ENCODE results near the gene FBF1.

FBF1 gene

DNA sequence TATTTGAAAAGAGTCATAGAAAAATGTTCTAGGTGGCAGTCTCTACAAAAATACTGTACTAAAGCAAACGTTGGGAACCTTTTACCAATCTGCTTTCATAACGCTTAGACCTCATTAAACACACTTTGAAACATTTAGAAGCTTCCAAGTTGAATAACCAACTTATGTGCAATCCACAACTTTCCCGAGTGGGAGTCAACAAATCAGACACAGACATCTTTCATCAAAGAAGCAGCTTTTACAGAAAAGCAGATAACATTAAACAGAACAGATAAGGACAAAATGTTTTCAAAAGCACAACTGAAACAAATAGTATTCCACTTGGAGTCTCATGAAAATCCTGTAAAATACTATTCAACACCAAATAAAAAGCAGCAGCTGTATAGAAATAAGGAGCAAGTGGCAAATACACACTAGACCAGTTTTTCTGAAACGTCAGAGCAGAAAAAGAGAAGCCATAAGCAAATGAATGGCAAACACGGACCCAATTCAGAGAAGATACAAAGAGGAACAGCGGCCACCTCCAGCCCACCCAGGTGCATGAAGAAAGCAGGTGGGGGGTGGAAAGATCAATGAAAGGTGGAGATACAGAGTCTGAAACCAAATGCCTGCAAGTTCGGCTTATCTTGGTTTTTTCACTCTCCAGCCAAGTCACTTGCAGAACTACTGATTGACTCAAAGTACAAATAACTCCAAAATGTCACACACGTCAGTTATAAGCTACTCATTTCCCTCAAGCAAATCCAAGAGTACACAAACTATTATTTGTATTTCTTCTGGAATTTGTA lies 18.4 kb upstream of the FBF1 start:
- DNase-seq (no peak), ATAC-seq (no peak)

DNA sequence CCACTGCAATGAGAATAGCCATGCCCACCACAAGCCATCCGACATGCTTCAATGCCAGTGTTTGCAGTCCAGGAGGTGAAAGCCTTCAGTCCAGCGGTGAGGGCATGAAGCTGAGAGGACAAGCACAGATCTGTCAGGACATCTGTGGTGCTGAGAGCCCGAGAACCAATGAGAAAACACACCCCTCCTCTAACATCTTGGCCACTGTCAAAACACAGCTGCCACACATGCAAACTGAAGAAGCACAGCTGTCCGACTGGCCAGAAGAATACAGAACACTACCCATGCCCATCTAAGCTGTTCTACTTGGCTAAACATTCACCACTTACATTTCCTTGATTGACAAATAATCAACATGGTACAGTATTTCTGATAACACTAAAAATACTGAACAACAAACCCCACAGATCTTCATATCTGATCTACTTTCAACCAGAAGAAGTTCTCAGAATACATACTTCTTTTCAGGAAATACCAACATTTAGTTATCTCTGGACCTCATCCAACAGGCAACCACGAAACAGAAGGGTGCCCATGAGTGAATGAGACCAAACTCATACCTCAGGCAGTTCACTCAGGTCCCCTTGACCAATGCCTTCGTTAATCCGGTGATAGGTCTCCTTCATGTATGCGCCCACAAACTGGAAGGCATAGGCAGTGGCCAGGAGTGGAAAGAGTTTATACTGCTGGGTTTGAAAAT lies 10.2 kb upstream of the FBF1 start:
- ATAC-seq = no peak
- no peak for DNase-seq

- ATAC-seq = no peak
Observed at GRCh38 chr17:75950421-75950820, 9.6 kb upstream of the FBF1 start.

DNA sequence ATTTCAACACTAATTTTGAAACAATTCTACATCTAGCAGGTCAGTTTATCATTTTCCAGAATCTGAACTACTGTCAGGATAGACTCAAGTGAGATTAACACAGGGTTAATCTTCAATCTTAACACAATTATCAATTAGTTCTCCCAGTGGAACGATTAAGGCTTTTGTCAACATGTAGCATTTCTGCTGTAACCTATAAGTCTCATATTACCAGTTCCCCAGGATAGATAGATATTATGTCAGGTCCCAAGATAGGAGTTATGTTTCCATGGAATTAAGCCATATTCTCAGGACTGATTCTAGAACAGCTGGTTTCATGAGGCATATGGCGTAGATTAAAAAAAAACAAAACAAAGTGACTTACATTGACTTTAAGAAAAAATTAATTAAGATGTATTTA lies 4.4 kb upstream of the FBF1 start:
- DNase-seq (no peak), ATAC-seq (no peak)

More at GRCh38 chr17:75950421-75950820, 9.6 kb upstream of the FBF1 start:
- no peak for DNase-seq

DNA sequence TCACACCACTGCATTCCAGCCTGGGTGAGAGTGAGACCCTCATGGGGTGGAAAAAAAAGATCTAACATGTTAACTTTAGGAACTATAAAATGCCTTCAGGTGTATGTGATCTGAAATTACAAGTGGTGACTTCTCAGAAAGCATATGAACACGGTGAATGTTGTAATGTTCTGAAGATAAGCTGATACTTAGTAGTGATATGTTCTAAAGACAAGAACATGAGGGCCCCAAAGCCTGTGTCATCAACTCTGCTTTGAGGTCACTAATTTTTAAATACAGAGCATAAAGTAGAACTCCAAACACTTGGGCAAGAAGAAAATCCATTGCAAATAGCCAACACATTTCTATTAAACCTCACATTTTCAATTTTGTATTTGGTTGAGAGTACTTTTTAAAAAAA lies 2.6 kb upstream of the FBF1 start:
- no peak for DNase-seq
- ATAC-seq = no peak

DNA sequence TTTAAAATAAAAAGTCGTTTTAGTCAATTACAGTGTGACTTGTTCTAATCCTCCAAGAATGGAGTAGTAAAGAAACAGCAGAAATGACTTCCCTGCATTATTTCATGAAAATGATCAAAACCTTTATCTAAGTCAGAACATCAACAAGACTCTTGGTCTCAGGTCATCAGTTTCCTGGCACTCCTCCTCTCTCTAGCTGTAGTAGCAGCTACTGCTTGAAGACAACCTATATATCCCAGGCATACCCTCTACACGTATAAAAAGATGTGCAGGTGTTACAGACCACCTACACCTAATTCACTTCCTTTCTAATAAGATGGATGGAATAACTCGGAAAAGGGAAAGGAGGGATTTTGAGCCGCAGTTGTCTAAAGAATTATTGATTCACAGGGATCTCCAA lies 1.6 kb upstream of the FBF1 start:
- ATAC-seq (no peak), DNase-seq (no peak)

DNA sequence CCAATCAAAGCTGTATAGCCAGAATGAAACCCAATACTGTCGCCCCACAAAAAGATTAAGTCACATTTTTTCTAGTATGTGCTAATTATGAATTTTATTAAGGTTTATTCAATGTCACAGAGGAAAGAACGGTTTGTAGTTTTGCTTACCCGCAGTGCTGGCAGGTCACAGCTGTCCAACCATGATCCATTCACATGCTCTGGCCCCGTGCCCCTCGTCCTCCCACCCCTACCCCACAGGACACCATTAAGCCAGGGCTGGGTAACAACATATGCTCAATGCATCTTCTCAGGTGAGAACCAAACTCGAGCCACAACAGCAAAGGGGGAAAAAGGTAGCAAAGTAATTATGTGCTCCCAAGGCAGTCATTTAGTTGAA lies 589 bp upstream of the FBF1 start:
- no peak for DNase-seq
- ATAC-seq = no peak

DNA sequence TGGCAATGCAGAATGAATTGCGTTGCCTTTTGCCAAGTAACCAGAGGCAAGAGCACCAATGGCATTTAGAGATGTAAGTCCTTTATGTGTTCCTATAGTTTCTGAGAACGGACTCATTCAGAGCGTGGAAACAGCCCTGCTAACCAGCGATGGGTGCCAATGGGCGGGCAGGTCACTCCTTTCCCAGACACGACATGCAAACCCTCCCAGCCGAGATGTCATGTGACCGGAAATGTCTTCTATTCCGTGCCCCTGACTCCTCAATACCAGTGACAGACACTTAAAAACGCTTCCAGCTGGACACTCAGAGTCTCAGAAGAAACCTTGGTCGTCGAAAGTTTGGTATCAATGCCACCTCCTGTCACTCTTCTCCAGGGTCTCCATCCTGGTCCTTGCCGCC lies 3.2 kb downstream of the FBF1 start:
- ATAC-seq (no peak), DNase-seq (no peak)

GRCh38 chr17:75933808-75934207 lies 7.0 kb downstream of the FBF1 start:
- ATAC-seq (no peak), DNase-seq (no peak)

GRCh38 chr17:75932852-75933251 lies 8.0 kb downstream of the FBF1 start:
- no peak for ATAC-seq
- no peak for DNase-seq

DNA sequence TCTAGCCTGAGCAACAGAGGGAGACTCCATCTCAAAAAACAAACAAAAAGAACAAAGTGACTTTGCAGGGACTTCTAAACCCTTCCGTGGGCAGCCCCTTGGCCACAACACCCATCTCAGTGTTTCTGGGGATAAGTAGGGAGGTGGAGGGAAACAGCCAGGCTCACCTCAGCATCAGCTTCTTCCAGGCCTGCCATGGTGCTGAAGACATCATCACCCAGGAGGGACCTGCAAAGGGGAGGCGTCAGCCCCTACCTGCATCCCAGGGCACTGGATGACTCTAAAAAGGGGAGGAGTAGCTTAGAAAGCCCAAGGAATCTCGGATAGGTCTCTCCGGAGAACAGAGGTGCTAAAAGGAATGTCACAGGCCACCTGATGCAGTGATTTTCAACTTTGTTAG lies 9.8 kb downstream of the FBF1 start:
- DNase-seq (no peak), ATAC-seq (no peak)

GRCh38 chr17:75927286-75927922 lies 13.4 kb downstream of the FBF1 start:
- ATAC-seq = no peak
- DNase-seq = no peak

GRCh38 chr17:75926456-75926855 lies 14.4 kb downstream of the FBF1 start:
- DNase-seq (no peak), ATAC-seq (no peak)

GRCh38 chr17:75925912-75926311 lies 14.9 kb downstream of the FBF1 start:
- DNase-seq (no peak), ATAC-seq (no peak)

DNA sequence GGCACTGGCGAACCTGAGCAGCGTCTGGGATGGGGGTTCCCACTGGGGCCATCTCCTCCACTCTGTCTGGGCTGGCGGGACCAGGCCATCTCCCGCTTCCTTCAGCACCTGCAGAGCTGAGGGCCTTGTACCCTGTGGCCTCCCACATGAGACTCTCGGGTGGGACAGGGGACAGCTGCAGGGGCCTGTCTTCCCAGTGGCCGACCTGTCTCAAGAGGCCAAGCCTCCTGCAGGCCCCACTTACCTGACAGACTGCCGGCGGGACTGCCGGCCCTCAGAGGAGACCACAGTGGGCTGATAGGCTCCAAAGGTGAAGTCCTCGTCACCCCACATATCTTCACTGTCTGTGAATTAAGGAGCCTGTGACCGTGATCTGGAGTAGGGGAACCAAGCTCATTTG lies 15.7 kb downstream of the FBF1 start:
- no peak for DNase-seq
- ATAC-seq = no peak

GRCh38 chr17:75922963-75923874 lies 17.6 kb downstream of the FBF1 start:
- DNase-seq (no peak), ATAC-seq (no peak)

DNA sequence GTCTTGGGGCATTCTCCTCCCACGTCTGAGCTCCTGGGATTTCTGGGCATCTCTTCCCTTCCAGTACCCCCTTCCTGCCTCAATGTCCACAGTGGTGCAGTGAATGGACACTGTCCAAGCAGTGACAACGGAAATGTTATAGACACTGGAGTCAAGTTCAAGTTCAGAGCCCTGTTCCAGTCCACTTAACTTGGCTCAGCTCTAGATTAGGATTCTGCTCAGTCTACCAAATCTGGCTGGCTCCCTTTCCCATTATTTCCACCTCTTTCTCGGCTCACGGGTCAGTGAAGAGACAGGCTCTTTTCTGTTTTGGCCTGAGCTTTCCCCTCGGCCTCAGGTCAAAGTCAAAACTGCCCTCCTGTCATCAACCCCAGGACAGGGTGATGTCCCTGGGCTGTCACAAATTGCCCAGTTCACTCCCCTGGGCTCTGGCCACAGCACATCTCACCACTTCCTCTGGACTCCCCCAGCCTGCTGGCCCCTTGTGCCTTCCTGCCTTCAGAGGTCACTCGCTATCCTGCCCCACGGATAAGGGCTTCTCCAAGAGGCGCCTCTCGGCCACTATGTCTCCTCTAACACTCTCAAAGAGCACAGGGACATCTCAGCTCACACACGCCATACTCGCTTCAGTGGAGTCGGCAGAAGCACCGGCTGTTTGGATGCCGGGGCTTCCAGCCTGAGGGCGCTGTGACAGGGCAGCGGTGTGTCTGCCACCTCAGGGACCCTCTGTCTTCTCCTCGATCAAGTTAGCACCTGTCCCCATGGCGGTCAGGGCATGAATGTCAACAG lies 18.5 kb downstream of the FBF1 start:
- DNase-seq (no peak), ATAC-seq (no peak)

DNA sequence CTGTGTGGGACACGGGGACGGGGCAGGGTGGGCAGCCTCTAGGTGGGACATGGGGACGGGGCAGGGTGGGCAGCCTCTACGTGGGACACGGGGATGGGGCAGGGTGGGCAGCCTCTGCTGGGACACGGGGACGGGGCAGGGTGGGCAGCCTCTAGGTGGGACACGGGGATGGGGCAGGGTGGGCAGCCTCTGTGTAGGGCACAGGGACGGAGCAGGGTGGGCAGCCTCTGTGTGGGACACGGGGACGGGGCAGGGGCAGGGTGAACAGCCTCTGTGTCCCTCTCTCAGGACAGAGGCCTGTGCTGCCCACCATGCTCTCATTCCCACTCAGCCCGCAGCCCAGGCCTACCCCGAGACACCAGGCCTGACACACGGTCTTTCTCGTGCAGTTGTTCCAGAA lies 19.2 kb downstream of the FBF1 start:
- ATAC-seq (no peak), DNase-seq (no peak)

GRCh38 chr17:75920045-75920560 lies 20.7 kb downstream of the FBF1 start:
- DNase-seq = no peak
- no peak for ATAC-seq

DNA sequence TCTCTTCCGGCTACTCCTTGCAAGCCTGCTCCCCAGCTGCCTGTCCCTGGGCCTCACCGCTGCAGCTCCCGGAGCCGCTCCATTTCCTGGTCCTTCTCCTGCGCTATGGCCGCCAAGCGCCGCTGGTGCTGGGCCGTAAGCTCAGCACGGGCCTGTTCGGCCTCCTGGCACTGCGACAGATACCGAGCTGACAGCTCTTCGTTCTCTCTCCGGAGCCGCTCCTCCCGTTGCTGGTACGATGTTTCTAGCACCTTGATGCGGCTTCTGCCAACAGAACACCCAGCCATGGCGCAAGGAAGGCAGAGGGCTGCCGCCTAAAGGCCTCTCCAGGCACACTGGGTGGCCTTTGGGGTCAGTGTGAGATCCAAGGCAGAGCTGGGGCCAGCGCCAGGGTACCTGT lies 21.2 kb downstream of the FBF1 start:
- DNase-seq (no peak), ATAC-seq (no peak)

GRCh38 chr17:75917917-75918445 lies 22.9 kb downstream of the FBF1 start:
- DNase-seq (no peak), ATAC-seq (no peak)

All from stimulated activated naive CD8-positive, alpha-beta T cell treated with anti-CD3 and anti-CD28 coated beads, Interleukin-15, Interleukin-2, amounts not matched to agents 100 U/mL and 50 U/mL, for 24 hours (primary cell).